HepG2 (cell line): ENCODE measurements around the gene NACAD. TPM values are rescaled to one million over a fixed set of nuclear protein-coding genes. Genes with fewer than 3 reads are reported as not detected.
A peak's percentile ranks its signal among the peaks of the same experiment; 100 is the strongest.

Experiments used
- ARID4A ChIP-seq: sonication (generic); formaldehyde crosslinking; IDR thresholded peaks from 2 replicates; pipeline ENCODE4 v1.5.0; 2020; ENCODE audit warnings: mild to moderate bottlenecking, missing genetic modification reagents, borderline replicate concordance
- CAMTA2 ChIP-seq: sonication (generic); formaldehyde crosslinking; IDR thresholded peaks from 2 replicates; pipeline ENCODE4 v1.4.0; 2020; ENCODE audit warnings: mild to moderate bottlenecking, missing genetic modification reagents, borderline replicate concordance
- GMEB2 ChIP-seq: IDR thresholded peaks from 2 replicates; pipeline ENCODE4 v1.6.1; 2016; ENCODE audit warnings: missing biosample characterization, missing genetic modification reagents, low read depth
- KDM5A ChIP-seq: fragments of 200-600 bp; sonication (generic); IDR thresholded peaks from 2 replicates; pipeline ENCODE4 v1.7.0; 2018; ENCODE audit warnings: antibody characterized with exemption, mild to moderate bottlenecking, low read length, borderline replicate concordance
- NCOA1 ChIP-seq: sonication (generic); formaldehyde crosslinking; IDR thresholded peaks from 2 replicates; pipeline ENCODE4 v1.9.0; 2021; ENCODE audit warnings: missing genetic modification reagents
- NCOA2 ChIP-seq: sonication (generic); formaldehyde crosslinking; IDR thresholded peaks from 2 replicates; pipeline ENCODE4 v1.8.0; 2022; ENCODE audit warnings: inconsistent platforms
- NFE2L1 ChIP-seq: sonication (generic); formaldehyde crosslinking; IDR thresholded peaks from 2 replicates; pipeline ENCODE4 v1.4.0; 2020; ENCODE audit warnings: missing genetic modification reagents, mild to moderate bottlenecking, borderline replicate concordance
- PAWR ChIP-seq: sonication (generic); formaldehyde crosslinking; IDR thresholded peaks from 2 replicates; pipeline ENCODE4 v1.4.0; 2020; ENCODE audit warnings: missing genetic modification reagents, mild to moderate bottlenecking, borderline replicate concordance
- SOX13 ChIP-seq, 3 experiments: fragments of 450-650 bp in 1 of 3; sonication (generic) in 1 of 3; formaldehyde crosslinking in 1 of 3; IDR thresholded peaks in 2 of 3; conservative IDR thresholded peaks in 1 of 3; 2 replicates each; pipeline versions ENCODE4 v1.5.0 to v1.6.1; 2016 to 2020; ENCODE audit warnings: antibody characterized with exemption in 1 of 3, mild to moderate bottlenecking in 1 of 3, missing compliant biosample characterization in 1 of 3, missing genetic modification reagents in 1 of 3, moderate library complexity in 1 of 3
- SRSF9 ChIP-seq: fragments of 200-400 bp; formaldehyde crosslinking; IDR thresholded peaks from 2 replicates; pipeline ENCODE4 v1.6.1; 2018; ENCODE audit warnings: borderline replicate concordance, mild to moderate bottlenecking, low read depth, low read length; ENCODE audit not compliant: insufficient read depth, poor library complexity, severe bottlenecking
- YEATS4 ChIP-seq: sonication (generic); formaldehyde crosslinking; IDR thresholded peaks from 2 replicates; pipeline ENCODE4 v1.4.0; 2020; ENCODE audit warnings: missing genetic modification reagents, borderline replicate concordance
- ZBTB25 ChIP-seq: IDR thresholded peaks from 2 replicates; pipeline ENCODE4 v1.6.1; 2018; ENCODE audit warnings: missing genetic modification reagents
- ZBTB3 ChIP-seq: sonication (generic); formaldehyde crosslinking; IDR thresholded peaks from 2 replicates; pipeline ENCODE4 v1.4.0; 2020; ENCODE audit warnings: low read depth, mild to moderate bottlenecking, moderate library complexity, missing genetic modification reagents, borderline replicate concordance
- ZC3H4 ChIP-seq: sonication (generic); formaldehyde crosslinking; IDR thresholded peaks from 2 replicates; pipeline ENCODE4 v1.4.0; 2020; ENCODE audit warnings: missing genetic modification reagents, borderline replicate concordance
- polyA plus RNA-seq, 8 experiments: library from polyadenylated mRNA; depleted of rRNA in 3 of 8; stranded (reverse) in 7 of 8; unstranded in 1 of 8; fragments of >200 nt; fragmentation: Illumina TruSeq in 4 of 8; extraction: Trizol in 4 of 8; gene quantifications; 2 replicates each; pipeline versions ENCODE4 v1.2.1 to v1.2.3, GENCODE V29; 2011 to 2016; ENCODE audit warnings: low read depth in 4 of 8, missing spikeins in 1 of 8, mixed read lengths in 1 of 8; ENCODE audit not compliant: insufficient read depth in 1 of 8
- total RNA-seq, 5 experiments: library from RNA; depleted of rRNA; stranded (reverse); fragments of >200 nt; fragmentation: Illumina TruSeq; extraction: Trizol; gene quantifications; 2 replicates each; pipeline ENCODE4 v1.2.3, GENCODE V29; 2016; ENCODE audit warnings: low read depth in 1 of 5
- TF ChIP-seq, protein P1 (sequence below): sonication (generic); IDR thresholded peaks from 2 replicates; pipeline ENCODE4 v1.6.1; 2016; ENCODE audit warnings: low read depth, borderline replicate concordance
- TF ChIP-seq, protein P2 (sequence below): sonication (generic); formaldehyde crosslinking; IDR thresholded peaks from 2 replicates; pipeline ENCODE4 v1.9.0; 2021; ENCODE audit warnings: missing genetic modification reagents, mild to moderate bottlenecking, borderline replicate concordance

Gene NACAD
- total and polyA plus RNA-seq, 2 of the 13 experiments (the other 11 are each of a cell fraction or from before 2014, with no cell fraction given): 0.04 TPM; not detected in 1

- TF ChIP-seq, protein P1, sequence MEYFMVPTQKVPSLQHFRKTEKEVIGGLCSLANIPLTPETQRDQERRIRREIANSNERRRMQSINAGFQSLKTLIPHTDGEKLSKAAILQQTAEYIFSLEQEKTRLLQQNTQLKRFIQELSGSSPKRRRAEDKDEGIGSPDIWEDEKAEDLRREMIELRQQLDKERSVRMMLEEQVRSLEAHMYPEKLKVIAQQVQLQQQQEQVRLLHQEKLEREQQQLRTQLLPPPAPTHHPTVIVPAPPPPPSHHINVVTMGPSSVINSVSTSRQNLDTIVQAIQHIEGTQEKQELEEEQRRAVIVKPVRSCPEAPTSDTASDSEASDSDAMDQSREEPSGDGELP: peak; percentile 55; the same call in 1 of the 2 replicates
- TF ChIP-seq ZBTB3 (peak; percentile 84), GMEB2 (CRISPR knock-in tag) (peak; percentile 89), CAMTA2 (CRISPR knock-in tag) (peak; percentile 96; the same call in 1 of the 2 replicates), ARID4A (CRISPR knock-in tag) (peak; percentile 99), SRSF9 (no peak), ZBTB25 (peak; percentile 18; the same call in 1 of the 2 replicates), NCOA1 (CRISPR knock-in tag) (peak; percentile 95; the same call in 1 of the 2 replicates), KDM5A (peak; percentile 92; the same call in 1 of the 2 replicates), NCOA2 (CRISPR knock-in tag) (peak; percentile 61), SOX13 (IDR thresholded peaks at IDR 0.05) (no peak), SOX13 (CRISPR knock-in tag; conservative IDR thresholded peaks at IDR 0.05 in 1 of 2, IDR thresholded peaks at IDR 0.05 in 1 of 2) (0 out of 4 replicates have a peak, but pooled peaks of 1 of the 2 experiments have one; percentile 30), YEATS4 (peak; percentile 99), PAWR (peak; percentile 54; the same call in 1 of the 2 replicates), NFE2L1 (CRISPR knock-in tag) (no peak), ZC3H4 (CRISPR knock-in tag) (0 out of 2 replicates have a peak, but pooled peaks have one; percentile 44)
- TF ChIP-seq, protein P2, sequence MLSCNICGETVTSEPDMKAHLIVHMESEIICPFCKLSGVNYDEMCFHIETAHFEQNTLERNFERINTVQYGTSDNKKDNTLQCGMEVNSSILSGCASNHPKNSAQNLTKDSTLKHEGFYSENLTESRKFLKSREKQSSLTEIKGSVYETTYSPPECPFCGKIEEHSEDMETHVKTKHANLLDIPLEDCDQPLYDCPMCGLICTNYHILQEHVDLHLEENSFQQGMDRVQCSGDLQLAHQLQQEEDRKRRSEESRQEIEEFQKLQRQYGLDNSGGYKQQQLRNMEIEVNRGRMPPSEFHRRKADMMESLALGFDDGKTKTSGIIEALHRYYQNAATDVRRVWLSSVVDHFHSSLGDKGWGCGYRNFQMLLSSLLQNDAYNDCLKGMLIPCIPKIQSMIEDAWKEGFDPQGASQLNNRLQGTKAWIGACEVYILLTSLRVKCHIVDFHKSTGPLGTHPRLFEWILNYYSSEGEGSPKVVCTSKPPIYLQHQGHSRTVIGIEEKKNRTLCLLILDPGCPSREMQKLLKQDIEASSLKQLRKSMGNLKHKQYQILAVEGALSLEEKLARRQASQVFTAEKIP (CRISPR knock-in tag): no peak
These were observed 22.8 kb upstream of the NACAD start, which contains the start of gene TBRG4 (continued) for GRCh38 chr7:45111298-45112223.
